Gastrocnemius medialis (tissue), 4 donors: ENCODE data around the gene ERCC4. TPM values are rescaled to one million over a fixed set of nuclear protein-coding genes. Genes with fewer than 3 reads are reported as not detected.

ENCODE experiments used
- ATAC-seq, 2 donors: fragments of 150-250 bp; one replicate each; pipeline ENCODE4 v1.9.1; 2016
- DNase-seq, 2 donors: peaks; one replicate each; pipeline ENCODE4 v3.0.0-alpha.2; 2019
- H3K27ac ChIP-seq, 4 donors: fragments of 200-600 bp; sonication (generic); 1 replicate in 1 of 4; 2 replicates in 3 of 4; pipeline ENCODE4 v1.5.1; 2016 to 2018; ENCODE audit warnings: mild to moderate bottlenecking in 2 of 4, moderate library complexity in 1 of 4
- H3K27me3 ChIP-seq, 3 donors: fragments of 200-600 bp; sonication (generic) in 2 of 3; 1 replicate in 1 of 3; 2 replicates in 2 of 3; pipeline versions ENCODE4 v1.5.1 to v1.6.0; 2016 to 2019; ENCODE audit warnings: mild to moderate bottlenecking in 1 of 3, moderate library complexity in 1 of 3
- H3K36me3 ChIP-seq, 2 donors: fragments of 200-600 bp; sonication (generic) in 1 of 2; one replicate each; pipeline ENCODE4 v1.5.1; 2017 to 2018
- H3K4me1 ChIP-seq, 2 donors: fragments of 200-600 bp; sonication (generic) in 1 of 2; one replicate each; pipeline ENCODE4 v1.5.1; 2016 to 2017; ENCODE audit warnings: mild to moderate bottlenecking in 2 of 2
- H3K4me3 ChIP-seq, 4 donors: fragments of 200-600 bp; sonication (generic) in 3 of 4; 1 replicate in 1 of 4; 2 replicates in 3 of 4; pipeline ENCODE4 v1.5.1; 2016 to 2019; ENCODE audit warnings: mild to moderate bottlenecking in 2 of 4
- H3K9me3 ChIP-seq, 3 donors: fragments of 200-600 bp; sonication (generic) in 2 of 3; 1 replicate in 1 of 3; 2 replicates in 2 of 3; pipeline ENCODE4 v1.5.1; 2016 to 2019
- CTCF ChIP-seq, 5 experiments: fragments of 450-650 bp in 3 of 5; fragments of 200-600 bp in 2 of 5; sonication (generic) in 2 of 5; IDR thresholded peaks in 4 of 5; conservative IDR thresholded peaks in 1 of 5; 1 replicate in 4 of 5; 2 replicates in 1 of 5; pipeline ENCODE4 v1.5.1; 2016 to 2019; ENCODE audit warnings: antibody characterized with exemption in 5 of 5, mild to moderate bottlenecking in 3 of 5, moderate library complexity in 3 of 5
- POLR2A ChIP-seq, 2 donors: fragments of 450-650 bp; IDR thresholded peaks; one replicate each; pipeline ENCODE4 v1.6.1; 2017; ENCODE audit warnings: antibody characterized with exemption in 2 of 2, mild to moderate bottlenecking in 2 of 2, moderate library complexity in 2 of 2
- in situ Hi-C, 4 donors: fragments of 200-750 bp; cut with MboI; loops; one replicate each; pipeline versions ENCODE4 v1.15.0 to v1.8.0; 2017; ENCODE audit warnings: low sequenced_read_pairs in 4 of 4
- intact Hi-C: fragments of 100-400 bp; cut with DNase I; formaldehyde crosslinking; loops from one replicate; pipeline ENCODE4 v1.15.1; 2023; ENCODE audit warnings: low total_unique reads
- total RNA-seq, 4 donors: library from RNA; depleted of rRNA; stranded (reverse); fragments of >200 nt; gene quantifications; one replicate each; pipeline versions ENCODE4 v1.1.0 to v1.2.3, GENCODE V29; 2016

ERCC4 gene
- total RNA-seq, 4 donors from 2014 or later = 7.1 to 11.5 (median 8.4) TPM

GRCh38 chr16:13935408-13935807 is 15.5 kb downstream of the ERCC4 start:
- DNase-seq = no peak
- Histone ChIP-seq H3K27me3 (no peaks in the 10 kb centered on the region), H3K4me3 (no peak overlapping the region), H3K36me3 (peaks cover 0 to 27% of the 10 kb centered on the region in 2 donors), H3K27ac (no peak overlapping the region), H3K9me3 (no peaks in the 10 kb centered on the region), H3K4me1 (peaks cover 34 to 40% of the 10 kb centered on the region in 2 donors)
- intact Hi-C loops = loop anchor here (5.0 kb wide), 1 partner anchor 57 kb away; no protein-coding TSS in a partner anchor
- ATAC-seq = no peak
- no peak for TF ChIP-seq POLR2A (IDR thresholded peaks at IDR 0.05)
- TF ChIP-seq CTCF (IDR thresholded peaks at IDR 0.05 in 4 of 5, conservative IDR thresholded peaks at IDR 0.05 in 1 of 5) = peak in 3 of 5 experiments; percentile 7 to 42 (median 15)
- in situ Hi-C loops = loop anchor here in 3 of 4 donors (25.0 kb wide), 2 partner anchors 277 to 602 kb away; no protein-coding TSS in a partner anchor

GRCh38 chr16:13936155-13936554 is 16.2 kb downstream of the ERCC4 start:
- Histone ChIP-seq H3K27ac (peak overlapping the region; percentile 54 to 69 (median 66)), H3K9me3 (no peaks in the 10 kb centered on the region), H3K27me3 (no peaks in the 10 kb centered on the region), H3K36me3 (peaks cover 0 to 27% of the 10 kb centered on the region in 2 donors), H3K4me1 (peaks cover 34 to 45% of the 10 kb centered on the region in 2 donors), H3K4me3 (no peak overlapping the region)
- in situ Hi-C loops (loop anchor here in 3 of 4 donors (25.0 kb wide), 2 partner anchors 276 to 601 kb away; no protein-coding TSS in a partner anchor), intact Hi-C loops (loop anchor here (5.0 kb wide), 1 partner anchor 56 kb away; no protein-coding TSS in a partner anchor)
- ATAC-seq = no peak
- TF ChIP-seq POLR2A (IDR thresholded peaks at IDR 0.05) = no peak
- no peak for TF ChIP-seq CTCF (IDR thresholded peaks at IDR 0.05 in 4 of 5, conservative IDR thresholded peaks at IDR 0.05 in 1 of 5)
- no peak for DNase-seq

GRCh38 chr16:13936596-13937081 is 16.7 kb downstream of the ERCC4 start:
- intact Hi-C loops (loop anchor here (5.0 kb wide), 1 partner anchor 56 kb away; no protein-coding TSS in a partner anchor), in situ Hi-C loops (loop anchor here in 3 of 4 donors (25.0 kb wide), 2 partner anchors 276 to 601 kb away; no protein-coding TSS in a partner anchor)
- Histone ChIP-seq H3K4me3 (no peak overlapping the region), H3K4me1 (peaks cover 34 to 45% of the 10 kb centered on the region in 2 donors), H3K27ac (peak overlapping the region; percentile 54 to 69 (median 66)), H3K27me3 (no peaks in the 10 kb centered on the region), H3K9me3 (no peaks in the 10 kb centered on the region), H3K36me3 (peaks cover 0 to 27% of the 10 kb centered on the region in 2 donors)
- DNase-seq = peak; percentile 25 to 66
- ATAC-seq = peak; percentile 67 to 81
- no peak for TF ChIP-seq POLR2A (IDR thresholded peaks at IDR 0.05)
- TF ChIP-seq CTCF (IDR thresholded peaks at IDR 0.05 in 4 of 5, conservative IDR thresholded peaks at IDR 0.05 in 1 of 5) = no peak

GRCh38 chr16:13937411-13937810 is 17.5 kb downstream of the ERCC4 start:
- intact Hi-C loops = loop anchor here (5.0 kb wide), 1 partner anchor 55 kb away; no protein-coding TSS in a partner anchor
- Histone ChIP-seq H3K36me3 (peaks cover 0 to 27% of the 10 kb centered on the region in 2 donors), H3K4me1 (peaks cover 34 to 45% of the 10 kb centered on the region in 2 donors), H3K4me3 (no peak overlapping the region), H3K27ac (peak overlapping the region in 3 of 4 donors; percentile 65 to 69 (median 67)), H3K27me3 (no peaks in the 10 kb centered on the region), H3K9me3 (no peaks in the 10 kb centered on the region)
- ATAC-seq (no peak), DNase-seq (no peak)
- in situ Hi-C loops = loop anchor here in 3 of 4 donors (25.0 kb wide), 2 partner anchors 275 to 600 kb away; no protein-coding TSS in a partner anchor
- TF ChIP-seq POLR2A (IDR thresholded peaks at IDR 0.05) = no peak
- no peak for TF ChIP-seq CTCF (IDR thresholded peaks at IDR 0.05 in 4 of 5, conservative IDR thresholded peaks at IDR 0.05 in 1 of 5)
